Cardiac fibroblast (primary cell): ENCODE results near the gene PRM1.

Source experiments
- DNase-seq, 2 donors: peaks; one replicate each; pipeline versions ENCODE4 v3.0.0 to v3.0.0-alpha.2; 2010; ENCODE audit warnings: low read depth in 2 of 2
- H3K4me3 ChIP-seq, 2 donors: replicated peaks in 1 of 2; 1 replicate in 1 of 2; 2 replicates in 1 of 2; pipeline ENCODE4 v1.5.1; 2011; ENCODE audit warnings: low read depth in 2 of 2, low read length in 2 of 2, mild to moderate bottlenecking in 2 of 2, moderate library complexity in 1 of 2
- CTCF ChIP-seq: IDR thresholded peaks from one replicate; pipeline ENCODE4 v1.5.1; 2011; ENCODE audit warnings: low read depth, mild to moderate bottlenecking, low read length, inconsistent platforms

Gene PRM1

GRCh38 chr16:11245222-11245737 is 35.9 kb downstream of the PRM1 start:
- H3K4me3 ChIP-seq, result no peak overlapping the region
- DNase-seq, result no peak
- no peak for TF ChIP-seq CTCF

DNA sequence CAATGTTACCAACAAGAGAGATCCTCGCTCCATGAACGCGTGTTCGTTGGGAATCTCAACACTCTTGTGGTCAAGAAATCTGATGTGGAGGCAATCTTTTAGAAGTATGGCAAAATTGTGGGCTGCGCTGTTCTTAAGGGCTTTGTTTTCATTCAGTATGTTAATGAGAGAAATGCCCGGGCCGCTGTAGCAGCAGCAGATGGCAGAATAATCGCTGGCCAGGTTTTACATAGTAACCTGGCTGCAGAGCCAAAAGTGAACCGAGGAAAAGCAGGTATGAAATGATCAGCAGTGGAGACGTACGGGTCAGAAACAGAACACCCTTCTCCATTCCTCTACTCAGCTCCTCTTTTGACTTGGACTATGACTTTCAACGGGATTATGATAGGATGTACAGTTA is 38.5 kb downstream of the PRM1 start:
- H3K4me3 ChIP-seq, result no peak overlapping the region
- no peak for TF ChIP-seq CTCF
- DNase-seq, result no peak

GRCh38 chr16:11241480-11242204 is 39.5 kb downstream of the PRM1 start:
- H3K4me3 ChIP-seq, result no peak overlapping the region
- no peak for TF ChIP-seq CTCF
- DNase-seq, result no peak

- no peak overlapping the region for H3K4me3 ChIP-seq
- DNase-seq, result no peak
- TF ChIP-seq CTCF, result no peak
Measured at GRCh38 chr16:11240636-11241473, 40.3 kb downstream of the PRM1 start.

- no peak for DNase-seq
- no peak overlapping the region for H3K4me3 ChIP-seq
- TF ChIP-seq CTCF, result no peak
Measured at GRCh38 chr16:11239644-11240632, 41.2 kb downstream of the PRM1 start.
